OCI-LY3 (cell line): ENCODE measurements around the gene APBA3.

ENCODE experiments used
- CTCF ChIP-seq: fragments of 200-600, 300-600 bp; sonication (generic); IDR thresholded peaks from 2 replicates; pipeline ENCODE4 v1.5.1; 2014; ENCODE audit warnings: antibody characterized with exemption, low read length, low read depth
- EZH2phosphoT487 ChIP-seq: fragments of 200-600 bp; shearing (Covaris generic); IDR thresholded peaks from 2 replicates; pipeline ENCODE4 v1.6.1; 2018; ENCODE audit warnings: antibody characterized with exemption, mixed run types, low read depth

GRCh38 chr19:3768748-3769099 is 7.2 kb upstream of the APBA3 start:
- TF ChIP-seq CTCF: no peak
- no peak for TF ChIP-seq EZH2phosphoT487
